Measurements from ENCODE around the gene SPRED2. TPM values are rescaled to one million over a fixed set of nuclear protein-coding genes. Genes with fewer than 3 reads are reported as not detected.

The SPRED2 gene
- total and polyA plus RNA-seq, 2 experiments from 2014 or later = 19.7 to 20.3 TPM

DNA sequence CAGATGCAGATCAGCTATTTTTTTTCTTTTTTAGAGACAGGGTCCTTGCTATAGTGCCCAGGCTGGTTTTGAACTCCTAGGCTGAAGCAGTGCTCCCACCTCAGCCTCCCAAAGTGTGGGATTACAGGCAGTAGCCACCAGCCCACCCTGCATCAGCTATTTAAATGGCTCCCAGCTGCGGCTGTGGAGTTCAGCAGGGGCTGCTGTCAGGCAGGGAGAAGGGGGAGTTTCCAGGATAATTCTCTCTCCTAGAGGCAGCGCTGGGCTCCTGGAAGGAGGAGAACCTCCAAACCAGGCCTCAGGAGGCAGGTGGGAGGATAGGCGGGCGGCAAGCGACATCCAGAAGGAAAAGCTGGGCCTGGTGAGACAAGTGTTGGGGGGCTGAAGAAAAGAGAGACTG is 139.0 kb downstream of the SPRED2 start:
- Histone ChIP-seq H3K9me2 (ENCODE audit: insufficient read depth) (no peaks in the 10 kb centered on the region), H3K9me3 (ENCODE audit: low read depth) (no peaks in the 10 kb centered on the region), H4K20me1 (ENCODE audit: insufficient read depth) (no peaks in the 10 kb centered on the region), H3K79me2 (ENCODE audit: insufficient read depth) (no peaks in the 10 kb centered on the region), H3K9ac (no peak overlapping the region), H3K4me1 (ENCODE audit: insufficient read depth) (no peaks in the 10 kb centered on the region), H3K27me3 (replicated peaks; ENCODE audit: insufficient read depth) (no peaks in the 10 kb centered on the region), H3F3A (ENCODE audit: insufficient read depth) (no peaks in the 10 kb centered on the region), H3K36me3 (ENCODE audit: low read depth) (no peaks in the 10 kb centered on the region), H3K4me2 (ENCODE audit: unreplicated experiment) (no peak overlapping the region), H3K4me3 (no peak overlapping the region), H2AFZ (no peak overlapping the region), H3K27ac (no peak overlapping the region)
- no peak for DNase-seq
- TF ChIP-seq EZH2 (IDR thresholded peaks at IDR 0.05; ENCODE audit: insufficient read depth, poor library complexity, severe bottlenecking) (no peak), EZH2phosphoT487 (IDR thresholded peaks at IDR 0.05; ENCODE audit: insufficient read depth, low read depth) (no peak)
- 97% methylated on average over 5 of the region's 5 CpGs for WGBS, 2 experiments (ENCODE audit: low coverage in 1 of 2, low lambda C conversion rate in 2 of 2, missing lambda C conversion rate in 2 of 2)
- in situ Hi-C loops (cut with MboI) = no loop called here

DNA sequence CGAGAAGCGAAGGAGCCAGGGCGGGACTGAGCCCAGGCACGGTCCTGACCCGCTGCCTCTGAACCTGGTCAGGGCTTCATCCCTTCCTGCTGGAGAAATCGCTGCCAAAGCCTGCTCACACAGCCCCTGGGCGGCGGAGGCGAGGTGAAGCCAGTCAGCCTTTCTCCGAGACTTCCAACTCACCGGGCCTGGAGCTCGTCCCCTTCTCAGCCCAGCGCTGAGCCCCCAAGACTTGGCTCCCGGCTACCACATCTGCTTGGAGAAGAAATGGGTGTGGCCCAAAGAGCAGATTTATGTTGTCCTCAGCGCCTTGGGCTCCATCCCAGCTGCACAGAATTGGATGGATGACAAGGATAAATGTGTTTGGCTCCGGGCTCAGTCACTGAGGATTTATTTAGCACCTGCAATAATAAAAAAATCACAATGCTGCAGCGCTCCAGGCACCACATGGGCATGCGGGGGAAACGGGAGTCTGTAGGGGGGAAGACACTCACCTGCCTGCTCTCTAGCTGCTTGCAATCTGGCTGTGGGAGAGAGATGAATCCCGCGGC is 139.9 kb downstream of the SPRED2 start:
- no peak overlapping the region for H3K4me2 ChIP-seq (ENCODE audit: unreplicated experiment)

DNA sequence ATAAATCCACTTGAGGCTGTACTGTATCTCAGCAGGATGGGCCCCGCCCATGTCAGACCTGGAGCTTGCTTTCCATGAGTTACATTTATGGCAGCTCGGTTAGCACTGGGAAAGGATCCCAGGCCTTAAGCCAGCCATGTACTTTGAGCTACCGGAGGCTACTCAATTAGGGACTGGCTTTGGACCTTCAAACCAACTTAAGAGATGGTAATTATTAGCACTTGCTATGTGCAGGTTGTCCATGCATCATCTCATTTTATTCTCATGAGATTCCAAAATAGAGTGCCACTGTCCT is 140.3 kb downstream of the SPRED2 start:
- H3K9ac ChIP-seq = no peak overlapping the region
- H3K9me3 ChIP-seq (ENCODE audit: low read depth) = no peaks in the 10 kb centered on the region
- DNase-seq = no peak
- no peak overlapping the region for H3K27ac ChIP-seq
- no peaks in the 10 kb centered on the region for H3K36me3 ChIP-seq (ENCODE audit: low read depth)
- no peak overlapping the region for H3K4me2 ChIP-seq (ENCODE audit: unreplicated experiment)
- H3K27me3 ChIP-seq (replicated peaks; ENCODE audit: insufficient read depth) = no peaks in the 10 kb centered on the region
- no peaks in the 10 kb centered on the region for H3F3A ChIP-seq (ENCODE audit: insufficient read depth)
- WGBS, 2 experiments (ENCODE audit: low coverage in 1 of 2, low lambda C conversion rate in 2 of 2, missing lambda C conversion rate in 2 of 2) = 51 to 56% methylated on average over 3 of the region's 3 CpGs
- H3K79me2 ChIP-seq (ENCODE audit: insufficient read depth) = no peaks in the 10 kb centered on the region
- no peaks in the 10 kb centered on the region for H4K20me1 ChIP-seq (ENCODE audit: insufficient read depth)
- in situ Hi-C loops (cut with MboI) = no loop called here
- H3K4me3 ChIP-seq = no peak overlapping the region
- H2AFZ ChIP-seq = no peak overlapping the region
- TF ChIP-seq EZH2 (IDR thresholded peaks at IDR 0.05; ENCODE audit: insufficient read depth, poor library complexity, severe bottlenecking) (no peak), EZH2phosphoT487 (IDR thresholded peaks at IDR 0.05; ENCODE audit: insufficient read depth, low read depth) (no peak)
- H3K9me2 ChIP-seq (ENCODE audit: insufficient read depth) = no peaks in the 10 kb centered on the region
- no peaks in the 10 kb centered on the region for H3K4me1 ChIP-seq (ENCODE audit: insufficient read depth)

More for the DNA sequence above, 139.9 kb downstream of the SPRED2 start:
- no peaks in the 10 kb centered on the region for H3K9me3 ChIP-seq (ENCODE audit: low read depth)
- TF ChIP-seq EZH2 (IDR thresholded peaks at IDR 0.05; ENCODE audit: insufficient read depth, poor library complexity, severe bottlenecking) = no peak
- TF ChIP-seq EZH2phosphoT487 (IDR thresholded peaks at IDR 0.05; ENCODE audit: insufficient read depth, low read depth) = no peak
- no peak for DNase-seq
- WGBS, 2 experiments (ENCODE audit: low coverage in 1 of 2, low lambda C conversion rate in 2 of 2, missing lambda C conversion rate in 2 of 2) = 34 to 38% methylated on average over 21 of the region's 21 CpGs
- no peaks in the 10 kb centered on the region for H3F3A ChIP-seq (ENCODE audit: insufficient read depth)
- H3K4me3 ChIP-seq = no peak overlapping the region
- no peaks in the 10 kb centered on the region for H3K4me1 ChIP-seq (ENCODE audit: insufficient read depth)
- H4K20me1 ChIP-seq (ENCODE audit: insufficient read depth) = no peaks in the 10 kb centered on the region
- no peaks in the 10 kb centered on the region for H3K9me2 ChIP-seq (ENCODE audit: insufficient read depth)
- H3K27ac ChIP-seq = no peak overlapping the region
- no peak overlapping the region for H2AFZ ChIP-seq
- H3K27me3 ChIP-seq (replicated peaks; ENCODE audit: insufficient read depth) = no peaks in the 10 kb centered on the region
- no peaks in the 10 kb centered on the region for H3K79me2 ChIP-seq (ENCODE audit: insufficient read depth)
- no peaks in the 10 kb centered on the region for H3K36me3 ChIP-seq (ENCODE audit: low read depth)
- no peak overlapping the region for H3K9ac ChIP-seq
- in situ Hi-C loops (cut with MboI) = no loop called here

DNA sequence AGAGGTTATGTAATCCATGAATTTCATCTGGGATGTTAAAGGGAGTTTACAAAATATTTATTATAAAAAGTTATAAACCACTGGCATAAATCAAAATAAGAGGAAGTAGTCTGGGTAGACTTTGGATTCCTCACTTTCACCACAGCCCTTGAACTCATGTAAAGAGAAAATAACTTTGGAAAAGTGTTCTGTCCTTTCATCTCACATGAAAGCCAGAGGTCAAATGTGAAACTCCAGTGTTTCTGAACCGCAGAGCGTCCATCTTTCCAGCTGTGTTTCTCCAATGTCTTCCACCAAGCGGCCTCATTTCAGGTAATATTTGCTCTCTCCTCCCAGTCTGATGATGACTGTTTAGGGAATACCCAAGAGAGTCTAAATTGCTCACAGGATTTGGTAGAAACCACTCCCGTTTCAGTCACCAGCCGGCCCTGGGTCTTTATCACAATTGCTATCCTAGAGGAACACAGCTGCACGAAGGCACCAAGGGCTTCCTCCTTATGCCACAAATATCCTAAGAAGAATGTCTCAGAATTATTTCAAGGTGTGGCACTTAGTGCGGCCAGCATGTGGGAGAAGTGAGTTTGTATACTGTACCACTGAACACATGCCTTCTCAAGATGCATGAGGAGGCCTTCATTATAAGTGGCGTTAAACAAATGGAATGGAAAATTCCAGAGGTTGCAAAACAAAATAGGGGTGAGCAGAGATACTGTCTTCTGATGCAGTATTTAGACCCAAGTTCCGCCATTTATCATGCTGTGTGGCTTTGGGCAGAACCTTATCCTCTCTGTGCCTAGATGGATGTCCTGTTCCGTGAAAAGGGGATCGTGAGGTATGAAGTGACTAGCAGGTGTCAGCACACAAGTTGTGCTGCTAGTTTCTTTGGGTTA is 140.9 kb downstream of the SPRED2 start:
- Histone ChIP-seq H3K27ac (no peak overlapping the region), H3K4me3 (no peak overlapping the region), H3K9me2 (ENCODE audit: insufficient read depth) (no peaks in the 10 kb centered on the region), H3K36me3 (ENCODE audit: low read depth) (no peaks in the 10 kb centered on the region), H3K4me1 (ENCODE audit: insufficient read depth) (no peaks in the 10 kb centered on the region), H3F3A (ENCODE audit: insufficient read depth) (0 out of 2 replicates have a peak, but pooled peaks cover 2% of the 10 kb centered on the region), H3K27me3 (replicated peaks; ENCODE audit: insufficient read depth) (no peaks in the 10 kb centered on the region), H4K20me1 (ENCODE audit: insufficient read depth) (no peaks in the 10 kb centered on the region), H2AFZ (no peak overlapping the region), H3K4me2 (ENCODE audit: unreplicated experiment) (no peak overlapping the region), H3K79me2 (ENCODE audit: insufficient read depth) (no peaks in the 10 kb centered on the region), H3K9me3 (ENCODE audit: low read depth) (no peaks in the 10 kb centered on the region), H3K9ac (no peak overlapping the region)
- DNase-seq = no peak
- no peak for TF ChIP-seq EZH2 (IDR thresholded peaks at IDR 0.05; ENCODE audit: insufficient read depth, poor library complexity, severe bottlenecking)
- no peak for TF ChIP-seq EZH2phosphoT487 (IDR thresholded peaks at IDR 0.05; ENCODE audit: insufficient read depth, low read depth)
- WGBS, 2 experiments (ENCODE audit: low coverage in 1 of 2, low lambda C conversion rate in 2 of 2, missing lambda C conversion rate in 2 of 2) = 91% methylated on average over 11 of the region's 11 CpGs
- in situ Hi-C loops (cut with MboI) = no loop called here
